Measurements from ENCODE around the gene SRSF8.

SRSF8 gene

GRCh38 chr11:95088946-95089619, 22.4 kb downstream of the SRSF8 start:
- TF ChIP-seq ZFX (IDR thresholded peaks at IDR 0.05; ENCODE audit: borderline replicate concordance) (no peak), CTCF (IDR thresholded peaks at IDR 0.05) (no peak)

GRCh38 chr11:95089620-95090542, 23.2 kb downstream of the SRSF8 start, which contains the start of gene ENDOD1:
TSS of gene ENDOD1 (plus strand) at chr11:95089846. CDS start at chr11:95089928, 82 bp downstream.
- peak; percentile 10; the same call in 1 of the 2 replicates for TF ChIP-seq CTCF (IDR thresholded peaks at IDR 0.05)
- TF ChIP-seq ZFX (IDR thresholded peaks at IDR 0.05; ENCODE audit: borderline replicate concordance), result no peak
- H3K27ac ChIP-seq, result peak within 1 kb of the TSS; percentile 61

More at GRCh38 chr11:95088946-95089619, 22.4 kb downstream of the SRSF8 start:
- H3K27ac ChIP-seq, result peak overlapping the region; percentile 61

- H3K27ac ChIP-seq, result no peak overlapping the region
- TF ChIP-seq ZFX (IDR thresholded peaks at IDR 0.05; ENCODE audit: borderline replicate concordance) (no peak), CTCF (IDR thresholded peaks at IDR 0.05) (no peak)
Observed at GRCh38 chr11:95091663-95092180, 25.0 kb downstream of the SRSF8 start.

GRCh38 chr11:95092549-95093324, 26.0 kb downstream of the SRSF8 start:
- no peak overlapping the region for H3K27ac ChIP-seq
- TF ChIP-seq ZFX (IDR thresholded peaks at IDR 0.05; ENCODE audit: borderline replicate concordance), result no peak
- TF ChIP-seq CTCF (IDR thresholded peaks at IDR 0.05), result peak; percentile 46

GRCh38 chr11:95093548-95093947, 26.8 kb downstream of the SRSF8 start:
- TF ChIP-seq CTCF (IDR thresholded peaks at IDR 0.05), result no peak
- TF ChIP-seq ZFX (IDR thresholded peaks at IDR 0.05; ENCODE audit: borderline replicate concordance), result no peak
- H3K27ac ChIP-seq, result no peak overlapping the region

- TF ChIP-seq CTCF (IDR thresholded peaks at IDR 0.05), result no peak
- TF ChIP-seq ZFX (IDR thresholded peaks at IDR 0.05; ENCODE audit: borderline replicate concordance), result no peak
- H3K27ac ChIP-seq, result no peak overlapping the region
Observed at GRCh38 chr11:95095858-95096587, 29.3 kb downstream of the SRSF8 start.
